ENCODE data around the gene LAMA1. TPM values are rescaled to one million over a fixed set of nuclear protein-coding genes. Genes with fewer than 3 reads are reported as not detected.

Gene LAMA1, protein sequence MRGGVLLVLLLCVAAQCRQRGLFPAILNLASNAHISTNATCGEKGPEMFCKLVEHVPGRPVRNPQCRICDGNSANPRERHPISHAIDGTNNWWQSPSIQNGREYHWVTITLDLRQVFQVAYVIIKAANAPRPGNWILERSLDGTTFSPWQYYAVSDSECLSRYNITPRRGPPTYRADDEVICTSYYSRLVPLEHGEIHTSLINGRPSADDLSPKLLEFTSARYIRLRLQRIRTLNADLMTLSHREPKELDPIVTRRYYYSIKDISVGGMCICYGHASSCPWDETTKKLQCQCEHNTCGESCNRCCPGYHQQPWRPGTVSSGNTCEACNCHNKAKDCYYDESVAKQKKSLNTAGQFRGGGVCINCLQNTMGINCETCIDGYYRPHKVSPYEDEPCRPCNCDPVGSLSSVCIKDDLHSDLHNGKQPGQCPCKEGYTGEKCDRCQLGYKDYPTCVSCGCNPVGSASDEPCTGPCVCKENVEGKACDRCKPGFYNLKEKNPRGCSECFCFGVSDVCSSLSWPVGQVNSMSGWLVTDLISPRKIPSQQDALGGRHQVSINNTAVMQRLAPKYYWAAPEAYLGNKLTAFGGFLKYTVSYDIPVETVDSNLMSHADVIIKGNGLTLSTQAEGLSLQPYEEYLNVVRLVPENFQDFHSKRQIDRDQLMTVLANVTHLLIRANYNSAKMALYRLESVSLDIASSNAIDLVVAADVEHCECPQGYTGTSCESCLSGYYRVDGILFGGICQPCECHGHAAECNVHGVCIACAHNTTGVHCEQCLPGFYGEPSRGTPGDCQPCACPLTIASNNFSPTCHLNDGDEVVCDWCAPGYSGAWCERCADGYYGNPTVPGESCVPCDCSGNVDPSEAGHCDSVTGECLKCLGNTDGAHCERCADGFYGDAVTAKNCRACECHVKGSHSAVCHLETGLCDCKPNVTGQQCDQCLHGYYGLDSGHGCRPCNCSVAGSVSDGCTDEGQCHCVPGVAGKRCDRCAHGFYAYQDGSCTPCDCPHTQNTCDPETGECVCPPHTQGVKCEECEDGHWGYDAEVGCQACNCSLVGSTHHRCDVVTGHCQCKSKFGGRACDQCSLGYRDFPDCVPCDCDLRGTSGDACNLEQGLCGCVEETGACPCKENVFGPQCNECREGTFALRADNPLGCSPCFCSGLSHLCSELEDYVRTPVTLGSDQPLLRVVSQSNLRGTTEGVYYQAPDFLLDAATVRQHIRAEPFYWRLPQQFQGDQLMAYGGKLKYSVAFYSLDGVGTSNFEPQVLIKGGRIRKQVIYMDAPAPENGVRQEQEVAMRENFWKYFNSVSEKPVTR (N-terminal part only)
- total RNA-seq (2022; extraction: Qiagen RNA extraction): 0.03 to 0.45 TPM (median 0.06 TPM) in 5 replicates

DNA sequence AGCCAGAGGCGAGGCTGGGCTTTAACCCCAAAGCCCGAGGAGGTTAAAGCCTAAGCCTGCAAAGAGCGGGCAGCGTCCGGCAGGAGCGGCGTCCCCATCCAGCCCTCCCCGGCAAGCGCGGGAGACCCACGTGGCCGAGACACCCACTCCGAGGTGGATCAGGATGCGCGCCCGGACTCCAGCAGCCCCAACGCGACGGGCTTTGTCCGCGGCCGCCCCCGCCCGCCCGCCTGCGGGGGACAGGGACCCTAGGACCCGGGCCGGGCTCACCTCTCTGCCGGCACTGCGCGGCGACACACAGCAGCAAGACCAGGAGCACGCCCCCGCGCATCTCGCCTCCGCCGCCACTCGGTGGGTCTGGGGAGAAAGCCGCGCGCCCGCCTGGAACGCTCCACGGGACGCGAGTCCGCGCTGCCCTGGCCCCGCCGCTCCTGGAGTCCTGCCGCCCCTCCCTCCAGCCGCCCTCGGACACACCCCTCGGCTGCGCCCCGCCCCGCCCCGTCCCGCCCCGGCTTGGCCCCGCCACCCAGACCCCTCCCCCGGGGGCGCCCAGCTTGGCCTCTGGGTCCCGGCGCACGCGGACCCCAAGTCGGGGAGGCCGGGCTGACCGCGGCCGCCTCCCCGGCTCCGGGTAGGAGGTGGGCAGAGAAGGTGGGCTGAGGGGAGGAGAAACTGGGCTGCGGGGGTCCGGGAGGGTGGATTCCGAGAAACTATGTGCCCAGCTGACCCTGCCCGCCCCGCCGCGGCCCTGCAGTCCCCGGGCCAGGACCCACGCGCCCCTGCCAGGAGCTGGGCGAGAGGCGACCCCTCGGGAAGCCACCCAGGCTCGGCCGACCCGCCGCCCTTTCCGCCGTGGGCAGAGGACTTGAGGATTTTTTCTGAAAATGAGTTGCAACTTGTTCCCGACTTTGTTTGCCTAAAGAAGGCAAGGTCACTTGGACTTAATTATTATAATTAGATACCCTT, at the start of gene LAMA1:
TSS of gene LAMA1 (minus strand) at position 408 of the 966 bp plus-strand sequence. CDS start at position 331, 77 bp downstream.

Other genes starting within 250 kb of the LAMA1 start
- not detected in 5 replicates for gene LRRC30, start 113.3 kb upstream of the LAMA1 start, total RNA-seq (2022; extraction: Qiagen RNA extraction)

Measured in A549 treated with Mapracorat at 1 μM for 4 hours (cell line).